HG02870 (cell line): ENCODE measurements around the gene COL16A1.

ENCODE experiments used
- ATAC-seq: cut with Tn5 transposase; IDR thresholded peaks from one replicate; pipeline ENCODE4 v1.9.1; 2021; ENCODE audit warnings: mild to moderate bottlenecking, moderate library complexity; ENCODE audit not compliant: unreplicated experiment

Gene COL16A1

DNA sequence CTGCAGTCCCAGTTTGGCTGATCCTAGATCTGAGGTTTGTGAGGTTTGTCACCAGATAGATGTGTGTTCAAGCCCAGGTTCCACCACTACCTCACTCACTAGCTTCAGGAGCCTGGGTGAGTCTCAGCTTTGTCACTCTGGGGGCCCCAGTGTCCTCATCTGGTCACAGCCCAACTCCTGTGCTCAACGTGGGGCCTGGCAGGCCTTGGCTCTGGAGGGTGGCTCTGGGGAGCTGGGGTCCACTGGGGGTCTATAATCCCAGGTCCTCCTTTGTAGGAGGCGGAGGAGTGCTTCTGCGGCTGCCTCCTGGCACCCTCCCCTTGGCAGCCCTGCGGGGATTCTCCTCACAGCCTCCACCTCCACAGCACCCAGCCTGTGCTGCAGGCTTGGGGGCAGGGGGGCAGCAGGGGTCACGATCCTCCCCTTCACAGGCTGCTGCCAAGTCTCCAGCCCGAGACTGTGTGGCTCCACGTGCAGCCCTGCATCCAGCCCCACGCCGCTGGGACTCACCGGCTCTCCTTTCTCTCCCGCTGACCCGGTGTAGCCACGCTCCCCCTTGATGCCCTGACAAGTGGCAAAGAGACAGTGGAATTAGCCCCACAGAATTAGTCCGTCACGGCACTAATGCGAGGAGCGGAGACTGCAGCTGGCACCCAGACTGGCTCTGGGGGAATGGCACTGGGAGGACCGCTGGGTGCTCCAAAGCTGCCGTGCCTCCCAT, 36.6 kb downstream of the COL16A1 start:
- ATAC-seq, result no peak

DNA sequence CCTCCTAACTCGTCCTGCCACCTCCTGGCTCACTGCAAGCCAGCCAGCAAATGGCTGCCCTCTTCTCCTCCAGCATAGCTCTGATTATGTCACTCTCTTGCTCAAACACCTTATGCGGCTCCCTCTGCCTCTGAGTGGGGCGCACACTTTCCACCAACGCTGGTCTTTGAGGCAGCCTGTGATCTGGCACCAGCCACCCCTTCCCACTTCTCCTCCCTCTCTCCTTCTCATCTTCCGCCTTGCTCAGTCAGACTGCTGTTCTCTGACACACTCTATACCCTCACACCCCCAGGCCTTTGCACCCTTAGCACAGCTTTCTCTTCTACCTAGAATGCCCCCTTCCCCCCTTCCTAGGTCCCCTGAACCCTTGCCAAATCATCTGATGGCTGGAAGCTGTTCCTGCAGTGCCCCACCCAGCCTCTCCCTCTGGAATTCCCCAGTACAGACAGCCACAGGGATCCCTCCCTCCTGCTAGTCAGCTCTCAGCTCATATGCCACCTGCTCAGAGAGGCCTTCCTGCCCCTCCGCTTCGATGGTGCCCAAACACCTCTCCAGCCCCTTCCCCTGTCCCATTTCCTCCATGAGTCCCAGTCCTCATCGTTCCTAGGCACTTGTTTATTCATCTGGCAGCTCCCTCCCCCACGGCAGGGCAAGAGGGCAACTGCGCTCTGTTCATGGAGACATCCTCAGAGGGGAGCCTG, 37.4 kb downstream of the COL16A1 start:
- ATAC-seq, result no peak

DNA sequence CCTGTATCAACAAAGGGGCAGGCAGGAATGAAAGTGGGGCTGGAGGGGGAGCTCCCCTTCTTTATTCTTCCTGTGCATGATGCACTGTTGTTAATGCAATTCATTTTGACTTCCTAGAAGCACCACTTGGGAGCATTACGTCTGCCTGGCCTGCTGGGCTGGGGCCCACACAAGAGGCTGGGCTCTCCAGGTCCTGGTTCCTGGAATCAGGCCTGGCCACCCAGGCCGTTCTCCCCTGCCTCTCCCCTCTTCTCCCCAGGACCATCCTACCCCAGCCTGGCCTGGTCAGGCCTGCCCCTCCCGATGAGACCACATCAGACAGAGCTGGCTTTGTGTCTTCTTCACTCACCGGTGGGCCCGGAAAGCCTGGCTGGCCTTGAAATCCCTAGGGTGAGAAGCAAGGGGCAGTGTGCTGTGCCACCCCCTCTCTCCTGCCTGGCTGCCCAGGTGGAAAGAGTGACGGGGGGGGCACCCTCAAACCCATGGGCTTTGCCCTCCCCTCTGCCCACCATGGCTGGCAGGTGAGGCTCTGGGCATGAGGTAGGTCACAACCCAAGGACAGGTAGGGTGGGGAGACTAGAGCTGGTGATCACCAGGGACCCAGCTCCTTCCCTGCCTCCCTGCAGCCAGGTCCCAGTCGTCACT, 38.5 kb downstream of the COL16A1 start:
- ATAC-seq, result no peak

DNA sequence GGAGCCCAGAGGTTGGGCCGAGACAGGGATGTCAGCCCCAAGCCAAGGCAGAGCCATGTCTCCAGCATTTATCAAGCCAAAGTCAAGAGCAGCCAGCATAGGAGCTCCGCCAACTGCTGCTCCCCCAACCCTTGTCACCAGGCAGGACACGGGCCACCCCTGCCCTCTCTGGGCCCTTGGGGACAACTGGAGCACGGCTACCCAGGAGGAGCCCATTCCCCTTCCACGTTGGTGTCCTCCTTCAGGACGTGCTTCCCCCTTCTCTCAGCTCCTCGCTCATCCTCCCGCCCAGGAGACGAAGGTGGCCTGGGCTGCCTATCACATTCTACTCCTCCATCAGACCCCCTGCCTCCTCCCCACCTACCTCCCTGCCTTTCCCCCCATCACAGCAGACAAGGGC, 39.3 kb downstream of the COL16A1 start:
- no peak for ATAC-seq

DNA sequence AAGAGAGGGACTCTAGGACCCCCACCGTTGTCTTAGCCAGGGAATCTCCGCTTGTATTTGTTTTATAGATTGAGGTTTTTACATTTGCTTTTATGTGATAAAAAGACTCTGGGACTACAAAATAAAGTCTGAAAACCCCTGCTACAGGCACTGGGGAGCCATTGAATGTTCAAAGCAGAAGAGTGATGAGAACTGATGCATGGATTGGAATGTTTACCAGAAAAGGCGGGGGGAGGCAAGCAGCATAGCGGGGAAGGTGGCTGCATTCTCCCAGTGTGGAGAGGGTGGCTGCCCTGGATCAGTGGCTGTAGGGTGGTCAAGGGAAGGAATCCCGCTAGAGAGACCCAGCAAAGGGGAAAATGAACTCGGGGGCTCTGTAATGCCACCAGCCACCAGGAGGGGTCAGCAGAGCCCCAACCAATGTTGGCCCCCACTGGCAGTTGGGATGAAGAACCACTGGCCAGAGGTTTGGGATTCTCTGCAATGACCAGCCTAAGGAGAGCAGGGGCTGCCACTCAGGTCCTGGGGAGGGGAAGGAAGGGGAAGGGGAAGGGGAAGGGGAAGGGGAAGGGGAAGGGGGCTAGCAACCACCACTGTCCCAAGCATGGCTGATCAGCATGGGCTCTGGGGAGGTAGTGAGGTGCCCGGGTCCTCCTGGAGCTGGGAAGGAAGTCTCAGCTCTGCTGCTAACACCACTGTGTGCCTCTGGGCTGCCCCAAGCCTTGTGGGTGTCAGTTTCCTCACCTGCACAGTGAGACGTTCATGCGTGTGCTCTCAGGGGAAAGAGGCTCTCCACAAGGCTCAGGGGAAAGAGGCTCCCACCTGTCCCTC, 40.0 kb downstream of the COL16A1 start:
- no peak for ATAC-seq

DNA sequence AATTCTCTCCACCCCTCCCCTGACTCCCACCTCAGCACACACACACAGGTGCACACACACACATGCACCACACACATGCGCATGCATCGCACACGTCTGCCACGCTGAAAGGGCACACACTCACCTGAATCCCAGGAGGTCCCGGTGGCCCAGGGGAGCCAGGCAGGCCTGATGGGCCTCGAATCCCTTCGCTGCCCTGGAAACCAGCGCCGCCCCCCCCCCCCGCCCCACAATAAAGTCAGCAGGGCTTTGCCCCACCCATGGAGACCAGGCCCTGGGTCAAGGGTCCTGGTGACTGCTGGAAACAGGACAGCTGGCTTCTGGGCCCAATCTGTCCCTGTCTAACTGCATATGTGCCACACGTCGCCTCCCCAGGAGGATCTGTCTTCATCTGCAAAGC, 41.4 kb downstream of the COL16A1 start:
- no peak for ATAC-seq

DNA sequence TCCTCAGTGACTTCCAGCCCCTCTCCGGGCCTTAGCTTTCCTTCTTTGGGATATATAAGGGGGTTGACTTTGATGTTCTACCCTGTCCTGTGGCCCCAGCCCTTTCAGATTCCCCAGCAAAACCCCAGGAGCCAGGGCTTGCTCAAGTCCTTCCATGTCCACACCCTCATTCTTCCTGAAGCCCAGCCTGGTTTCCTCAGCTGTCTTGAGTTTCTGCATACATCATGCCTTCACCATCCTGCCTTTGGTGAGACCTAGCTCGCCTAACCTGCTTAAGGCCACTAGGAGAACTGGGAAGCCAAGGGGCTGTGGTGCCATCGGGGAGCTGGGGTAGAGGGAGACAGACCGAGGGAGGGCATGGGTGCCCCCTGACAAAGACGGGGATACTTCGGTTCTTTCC, 42.0 kb downstream of the COL16A1 start:
- ATAC-seq, result no peak

DNA sequence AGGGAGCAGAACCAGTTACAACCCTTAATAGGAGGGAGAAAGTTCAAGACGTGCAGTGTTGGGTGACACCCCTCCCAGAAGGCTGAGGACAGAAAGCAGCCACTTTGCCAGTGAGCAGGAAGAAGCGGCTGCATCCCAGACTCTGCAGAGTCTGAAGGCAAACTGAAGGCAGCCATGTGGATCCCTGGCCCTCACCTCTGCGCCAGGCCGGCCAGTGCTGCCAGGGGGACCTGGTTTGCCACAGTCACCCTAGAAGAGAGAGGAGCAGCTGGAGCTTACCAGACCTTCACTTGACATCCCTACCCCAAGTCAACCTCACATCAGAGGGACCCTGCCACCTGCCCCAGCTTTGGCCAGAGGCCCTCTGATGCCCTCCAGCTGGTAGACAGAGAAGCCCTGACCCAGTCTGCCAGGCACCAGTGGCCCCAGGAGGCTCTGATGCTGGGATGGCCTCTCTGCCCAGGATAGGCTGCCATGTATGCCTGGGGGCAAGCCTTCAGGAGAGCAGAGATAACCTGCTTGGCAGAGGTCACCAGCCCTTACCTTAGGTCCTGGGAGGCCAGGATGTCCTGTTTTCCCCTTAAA, 42.9 kb downstream of the COL16A1 start:
- ATAC-seq, result no peak

DNA sequence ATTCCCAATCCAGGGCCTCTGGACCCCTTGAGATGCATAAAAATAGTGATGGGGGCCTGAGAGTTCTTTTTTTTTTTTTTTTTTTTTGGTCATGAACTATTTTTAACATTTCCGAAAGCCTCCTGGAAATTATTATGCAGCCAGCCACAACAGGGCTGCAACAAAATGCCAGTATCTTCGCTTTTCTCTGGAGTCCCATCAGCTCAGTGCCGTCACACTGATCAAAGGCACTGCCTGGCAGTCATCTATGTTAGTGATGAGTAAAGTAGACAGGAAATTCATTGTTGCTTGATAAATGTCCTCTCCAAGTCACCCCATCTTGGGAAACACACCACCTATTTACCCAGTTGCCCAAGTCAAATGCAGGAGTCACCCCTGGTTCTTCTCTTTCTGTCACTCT, 43.9 kb downstream of the COL16A1 start:
- ATAC-seq, result no peak

DNA sequence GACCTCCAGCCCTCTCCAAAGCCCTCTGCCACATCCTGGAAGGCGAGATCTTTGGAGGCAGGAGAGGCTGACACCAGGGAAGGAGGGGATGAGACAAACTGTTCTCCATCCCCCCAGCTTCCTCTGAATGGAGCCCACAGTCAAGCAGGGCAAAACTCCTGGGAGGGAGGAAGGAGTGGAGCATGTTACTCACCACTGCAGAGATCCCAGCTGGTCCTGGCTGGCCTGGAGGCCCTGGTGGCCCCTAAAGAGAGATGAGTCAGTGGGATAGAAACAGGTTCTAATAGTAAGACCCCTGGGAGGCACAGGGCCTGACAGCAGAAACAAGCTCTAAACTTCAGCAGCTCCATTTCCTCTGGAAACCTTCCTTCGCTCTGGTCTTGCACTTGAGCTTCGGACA, 45.1 kb downstream of the COL16A1 start:
- no peak for ATAC-seq

DNA sequence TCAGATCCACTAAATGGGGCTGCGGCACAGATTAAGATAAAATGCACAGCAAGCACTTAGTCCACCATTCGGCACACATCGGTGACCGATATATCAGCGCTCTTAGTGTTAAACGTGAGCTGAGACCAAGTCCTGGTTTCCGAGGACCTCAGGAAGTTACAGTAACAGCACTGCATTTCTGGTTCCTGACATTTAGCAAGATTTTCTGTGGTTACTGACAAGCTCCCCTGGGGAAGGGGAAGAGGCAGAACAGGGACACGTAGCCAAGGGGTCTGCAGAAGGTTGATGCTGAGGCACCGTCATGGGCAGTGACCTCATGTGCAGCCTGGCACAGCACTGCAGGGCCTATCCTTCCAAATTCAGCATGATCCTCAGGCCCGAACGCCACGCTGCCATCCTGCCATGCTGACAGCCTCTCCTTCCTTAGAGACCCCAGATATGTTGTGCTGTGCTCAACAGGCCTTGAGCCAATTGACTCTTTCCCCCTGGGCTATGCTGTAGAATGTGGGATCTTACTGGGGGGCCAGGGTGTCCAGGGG, 45.8 kb downstream of the COL16A1 start:
- no peak for ATAC-seq

DNA sequence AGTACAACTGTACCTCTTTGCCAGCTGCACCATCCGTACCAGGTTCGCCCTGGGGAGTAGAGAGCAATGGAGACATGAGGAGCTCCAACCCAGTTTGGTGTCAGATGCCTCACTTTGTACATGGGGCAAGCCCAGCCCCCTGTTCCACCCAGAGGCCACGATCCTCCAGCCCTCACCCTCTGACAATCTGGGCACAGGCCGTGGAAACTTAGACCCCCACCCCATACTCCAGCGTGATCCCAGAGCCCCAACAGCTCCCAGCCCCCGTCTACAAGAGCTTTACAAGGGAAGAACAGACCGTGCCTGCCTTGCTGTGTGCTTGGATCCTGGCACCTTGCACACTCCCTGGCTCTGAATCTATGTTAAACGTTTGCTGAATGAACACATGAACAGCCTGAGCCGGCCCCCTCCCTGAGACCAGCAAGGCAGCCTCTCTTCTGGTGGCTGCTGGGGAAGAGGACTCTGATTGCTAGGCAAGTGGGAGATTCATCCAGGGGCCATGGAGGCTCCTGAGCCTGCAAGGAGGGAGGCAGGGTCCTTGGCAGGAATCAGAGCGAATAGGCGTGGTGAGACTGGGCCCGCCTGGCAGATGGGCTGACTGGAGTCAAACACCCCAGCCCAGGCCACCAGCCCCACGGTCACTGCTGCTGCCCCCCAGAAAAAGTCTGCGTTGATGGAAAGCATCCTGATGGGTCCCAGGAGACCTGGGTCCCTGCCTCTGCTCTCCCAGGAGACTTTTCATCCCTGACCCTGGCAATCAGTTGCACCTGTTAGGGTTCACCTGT, 46.6 kb downstream of the COL16A1 start:
- ATAC-seq, result no peak

DNA sequence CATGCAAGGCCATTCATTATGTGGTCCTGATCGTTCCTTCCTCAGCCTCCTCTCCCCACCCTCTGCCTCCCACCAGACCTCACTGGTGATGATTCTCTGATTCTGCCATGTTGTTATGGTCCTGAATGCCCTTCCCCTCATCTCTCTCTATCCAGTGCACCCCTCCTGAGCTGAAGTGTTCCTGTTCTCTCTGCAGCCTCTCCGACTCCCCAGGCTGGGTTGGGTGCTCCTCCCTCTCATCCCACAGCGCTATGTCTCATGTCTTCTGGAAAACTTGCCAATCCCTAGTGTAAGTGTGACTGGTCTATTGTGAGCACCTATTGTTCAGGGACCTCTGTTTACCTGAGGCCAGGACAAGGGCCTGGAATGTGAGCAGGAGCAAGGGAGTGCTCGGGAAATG, 48.1 kb downstream of the COL16A1 start:
- ATAC-seq, result no peak

DNA sequence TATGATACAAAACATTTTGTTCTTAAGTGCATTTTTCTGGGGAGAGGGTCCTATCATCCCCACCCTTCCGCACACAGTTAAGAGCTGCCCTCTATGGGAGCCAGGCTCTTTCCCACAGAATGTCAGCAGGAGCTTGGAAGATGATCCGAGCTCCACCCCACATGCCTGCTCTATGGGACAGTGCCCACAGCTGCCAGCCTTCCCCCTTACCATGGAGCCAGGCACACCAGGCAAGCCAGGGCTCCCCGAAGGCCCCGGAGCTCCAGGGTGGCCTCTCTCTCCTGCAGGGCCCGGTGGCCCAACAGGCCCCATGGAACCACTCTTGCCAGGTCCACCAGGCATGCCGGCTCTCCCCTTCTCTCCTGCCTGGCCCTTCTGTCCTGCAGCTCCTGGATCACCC, 48.7 kb downstream of the COL16A1 start:
- no peak for ATAC-seq

DNA sequence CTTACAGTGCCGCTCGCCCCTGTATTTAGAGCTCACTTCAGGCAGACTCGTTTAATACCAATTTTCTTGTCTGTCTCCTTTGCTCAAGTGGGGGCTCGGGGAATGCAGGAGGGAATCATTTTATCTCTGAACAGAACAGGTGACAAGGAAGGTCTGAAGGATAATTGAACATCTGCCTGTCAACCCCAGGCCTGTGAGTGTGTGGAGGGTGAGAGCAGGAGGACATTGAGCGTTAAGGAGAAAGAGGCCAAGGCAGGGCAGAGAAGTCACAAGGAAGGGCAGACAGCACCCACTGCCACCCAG, 49.4 kb downstream of the COL16A1 start:
- ATAC-seq, result no peak

DNA sequence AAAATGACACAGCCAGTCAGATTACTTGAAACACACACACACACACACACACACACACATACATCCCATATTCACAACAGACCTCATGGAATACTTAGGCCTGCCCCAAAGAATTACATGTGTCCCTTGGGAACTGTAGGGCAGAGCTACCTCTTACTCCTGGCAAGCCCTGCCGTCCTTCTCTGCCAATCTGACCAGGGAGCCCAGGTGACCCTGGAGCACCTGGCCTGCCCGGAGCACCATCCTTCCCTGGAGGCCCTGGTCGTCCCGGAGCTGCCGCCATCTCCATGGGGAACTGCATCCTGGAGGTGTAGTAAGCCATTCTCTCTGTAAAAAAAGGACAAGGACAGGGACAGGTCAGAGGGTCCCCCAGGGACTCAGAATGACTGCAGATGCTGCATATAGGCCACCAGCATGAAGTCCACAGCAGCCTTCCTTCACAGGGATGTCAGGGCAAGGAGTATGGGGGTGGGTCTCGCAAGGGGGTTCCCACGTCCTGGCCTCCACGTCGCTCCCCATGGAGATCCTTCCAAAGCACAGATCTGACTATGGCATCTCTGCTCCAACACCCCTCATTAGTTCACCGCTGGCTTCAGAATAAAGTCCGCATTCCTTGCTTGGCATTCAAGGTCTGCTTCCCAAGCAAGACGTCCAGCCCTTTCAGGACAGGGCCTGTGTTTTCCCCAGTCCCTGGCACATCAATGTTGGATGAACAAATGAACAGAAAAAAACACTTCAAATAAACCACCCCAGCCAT, 49.9 kb downstream of the COL16A1 start:
- ATAC-seq, result no peak

DNA sequence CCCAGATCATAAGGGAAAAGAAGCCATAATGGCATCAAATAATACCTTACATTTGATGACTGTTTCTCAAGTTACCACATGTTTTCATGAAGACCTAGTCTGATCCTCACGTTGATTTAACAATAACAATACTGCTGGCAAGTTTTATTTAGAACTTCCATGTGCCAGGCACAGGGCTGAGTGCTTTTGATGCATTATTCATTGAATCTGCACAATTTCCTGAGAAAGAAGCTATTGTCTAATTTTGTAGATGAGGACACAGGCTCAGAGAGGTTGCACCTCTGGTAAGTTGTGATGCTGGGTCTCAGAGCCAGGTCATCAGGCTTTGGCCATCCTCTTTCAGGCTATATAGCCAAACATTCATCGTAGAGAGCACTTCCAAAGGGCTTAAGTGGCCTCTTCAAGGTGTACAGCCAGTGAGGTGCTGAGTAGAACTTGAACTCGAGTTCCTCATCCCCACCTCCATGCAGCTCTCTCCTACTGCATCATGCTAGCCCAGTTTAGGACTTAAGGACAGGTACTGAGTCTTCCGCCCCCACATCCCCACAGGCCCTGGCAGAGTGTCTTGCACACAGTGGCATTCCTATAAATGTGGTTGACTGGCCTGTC, 50.8 kb downstream of the COL16A1 start:
- no peak for ATAC-seq

DNA sequence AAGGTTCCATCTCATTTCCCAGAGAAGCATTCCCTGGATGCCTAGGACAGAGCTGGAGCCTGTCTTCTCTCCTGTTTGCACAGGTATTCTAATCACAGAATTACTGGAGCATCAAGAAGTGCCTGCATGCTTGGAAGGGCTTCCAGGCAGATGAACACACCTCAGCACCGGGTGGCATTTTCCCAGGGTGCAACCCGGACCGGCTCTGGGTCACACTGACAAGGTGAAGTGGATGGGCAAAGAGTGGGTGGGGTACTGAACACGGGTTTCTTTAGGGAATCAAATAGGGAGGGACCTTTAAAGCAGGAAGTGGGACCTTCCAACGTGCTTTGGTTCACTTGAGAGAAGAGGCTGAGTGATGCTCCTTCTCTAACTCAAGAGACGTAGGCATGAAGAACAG, 52.1 kb downstream of the COL16A1 start:
- no peak for ATAC-seq

DNA sequence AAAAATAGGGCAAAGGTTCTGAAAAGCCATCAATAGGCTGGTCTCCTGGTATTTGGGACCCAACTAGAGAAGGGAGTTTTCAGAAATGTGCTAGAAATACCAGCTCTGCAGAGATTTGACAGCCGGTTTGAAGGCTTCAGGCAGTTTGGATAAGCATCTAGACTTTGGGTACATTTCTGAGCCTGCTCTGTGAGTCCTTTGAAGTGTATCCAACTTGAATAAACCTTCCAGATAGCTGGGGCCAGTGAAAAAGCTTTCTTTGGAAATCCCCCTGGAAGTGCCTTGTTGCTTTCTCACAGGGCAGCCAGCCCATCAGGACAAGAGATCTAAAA, 52.8 kb downstream of the COL16A1 start:
- no peak for ATAC-seq
